GM23338 (cell line): ENCODE results near the gene DRC1. TPM values are rescaled to one million over a fixed set of nuclear protein-coding genes. Genes with fewer than 3 reads are reported as not detected.
A peak's percentile ranks its signal among the peaks of the same experiment; 100 is the strongest.

ENCODE experiments used
- ATAC-seq: fragments of 200-7000 bp; cut with Tn5 transposase; 3 replicates; pipeline ENCODE4 v1.9.1; 2020
- DNase-seq: peaks from one replicate; pipeline ENCODE4 v3.0.0-alpha.2; 2015; ENCODE audit warnings: low spot score
- H2AFZ ChIP-seq: fragments of 200-600 bp; sonication (generic); 2 replicates; pipeline ENCODE4 v1.8.0; 2016; ENCODE audit warnings: antibody characterized with exemption, mild to moderate bottlenecking, moderate library complexity
- H3F3A ChIP-seq: fragments of 200-600 bp; sonication (generic); replicated peaks from 2 replicates; pipeline ENCODE4 v1.8.0; 2017; ENCODE audit warnings: antibody characterized with exemption, mixed run types, low read depth
- H3K27ac ChIP-seq: fragments of 200-600 bp; sonication (generic); 2 replicates; pipeline ENCODE4 v1.6.1; 2016; ENCODE audit warnings: low read depth
- H3K27me3 ChIP-seq: fragments of 200-600 bp; sonication (generic); 2 replicates; pipeline ENCODE4 v1.8.0; 2016; ENCODE audit warnings: mild to moderate bottlenecking, mixed run types, moderate library complexity; ENCODE audit not compliant: insufficient read depth
- H3K36me3 ChIP-seq: fragments of 200-600 bp; sonication (generic); 2 replicates; pipeline ENCODE4 v1.8.0; 2016; ENCODE audit warnings: mild to moderate bottlenecking; ENCODE audit not compliant: insufficient read depth
- H3K4me1 ChIP-seq: fragments of 200-600 bp; sonication (generic); 2 replicates; pipeline ENCODE4 v1.8.0; 2016; ENCODE audit warnings: mild to moderate bottlenecking, moderate library complexity; ENCODE audit not compliant: insufficient read depth
- H3K4me2 ChIP-seq: fragments of 200-600 bp; sonication (generic); 2 replicates; pipeline ENCODE4 v1.7.1; 2017; ENCODE audit warnings: mixed run types
- H3K4me3 ChIP-seq: fragments of 200-600 bp; sonication (generic); 2 replicates; pipeline ENCODE4 v1.6.1; 2016; ENCODE audit warnings: mixed run types
- H3K79me2 ChIP-seq: fragments of 200-600 bp; sonication (generic); replicated peaks from 2 replicates; pipeline ENCODE4 v1.8.0; 2017; ENCODE audit warnings: mild to moderate bottlenecking; ENCODE audit not compliant: insufficient read depth
- H3K9me2 ChIP-seq: fragments of 200-600 bp; sonication (generic); 2 replicates; pipeline ENCODE4 v1.8.0; 2017; ENCODE audit not compliant: insufficient read depth
- H4K20me1 ChIP-seq: fragments of 200-600 bp; sonication (generic); replicated peaks from 2 replicates; pipeline ENCODE4 v1.8.0; 2017; ENCODE audit warnings: mild to moderate bottlenecking; ENCODE audit not compliant: insufficient read depth
- H3K27ac Mint-ChIP-seq: 2 replicates; pipeline ENCODE4 v1.8.0; 2020; ENCODE audit warnings: inconsistent platforms, mild to moderate bottlenecking, moderate library complexity, mixed read lengths
- H3K27me3 Mint-ChIP-seq: 3 replicates; pipeline ENCODE4 v1.8.0; 2022; ENCODE audit warnings: low read depth, mild to moderate bottlenecking, moderate library complexity, mixed read lengths, inconsistent platforms; ENCODE audit not compliant: insufficient read depth, poor library complexity
- H3K36me3 Mint-ChIP-seq: 3 replicates; pipeline ENCODE4 v1.8.0; 2021; ENCODE audit warnings: low read depth, mild to moderate bottlenecking, inconsistent platforms, moderate library complexity, mixed read lengths
- H3K4me1 Mint-ChIP-seq: 3 replicates; pipeline ENCODE4 v1.8.0; 2020; ENCODE audit warnings: mild to moderate bottlenecking, inconsistent platforms, mixed read lengths
- H3K4me3 Mint-ChIP-seq: 3 replicates; pipeline ENCODE4 v1.8.0; 2021; ENCODE audit warnings: moderate library complexity, mild to moderate bottlenecking, inconsistent platforms, mixed read lengths
- H3K9me3 Mint-ChIP-seq: 3 replicates; pipeline ENCODE4 v1.8.0; 2020; ENCODE audit warnings: moderate library complexity, mild to moderate bottlenecking, inconsistent platforms, mixed read lengths
- CTCF ChIP-seq, 2 experiments: fragments of 200-600 bp in 1 of 2; sonication (generic) in 1 of 2; conservative IDR thresholded peaks; 2 replicates each; pipeline versions ENCODE4 v1.5.1 to v1.6.1; 2016 to 2017; ENCODE audit warnings: antibody characterized with exemption in 2 of 2, low read depth in 2 of 2, mild to moderate bottlenecking in 2 of 2, moderate library complexity in 1 of 2
- EZH2 ChIP-seq: fragments of 200-600 bp; sonication (generic); IDR thresholded peaks from one replicate; pipeline ENCODE4 v1.8.0; 2017; ENCODE audit warnings: antibody characterized with exemption, mild to moderate bottlenecking, low read depth; ENCODE audit not compliant: unreplicated experiment
- EZH2phosphoT487 ChIP-seq: fragments of 200-600 bp; sonication (generic); IDR thresholded peaks from one replicate; pipeline ENCODE4 v1.8.1; 2018; ENCODE audit warnings: antibody characterized with exemption; ENCODE audit not compliant: unreplicated experiment
- JUNB ChIP-seq: IDR thresholded peaks from one replicate; pipeline ENCODE4 v1.6.1; 2016; ENCODE audit warnings: antibody characterized with exemption; ENCODE audit not compliant: unreplicated experiment
- REST ChIP-seq: IDR thresholded peaks from one replicate; pipeline ENCODE4 v1.6.1; 2018; ENCODE audit warnings: antibody characterized with exemption; ENCODE audit not compliant: unreplicated experiment
- ZNF114 ChIP-seq: fragments of 250-450 bp; sonication (Bioruptor Pico); IDR thresholded peaks from 2 replicates; pipeline ENCODE4 v1.5.0; 2020; ENCODE audit warnings: mild to moderate bottlenecking, moderate library complexity
- ZNF331 ChIP-seq: fragments of 250-450 bp; sonication (Bioruptor Pico); IDR thresholded peaks from 2 replicates; pipeline ENCODE4 v1.5.0; 2020; ENCODE audit warnings: low read depth, mild to moderate bottlenecking, moderate library complexity
- polyA plus RNA-seq: library from polyadenylated mRNA; unstranded; fragments of >200 nt; fragmentation: Nextera tagmentation; extraction: Ambion mirVana; gene quantifications from 2 replicates; pipeline ENCODE4 v1.2.1, GENCODE V29; 2016
- total RNA-seq: library from RNA; depleted of rRNA; stranded (reverse); fragments of >200 nt; shearing (Covaris generic); gene quantifications from 2 replicates; pipeline ENCODE4 v1.2.3, GENCODE V29; 2014

DRC1 gene
- total and polyA plus RNA-seq, 2 experiments from 2014 or later = 0.45 TPM; not detected in 1

- H3K36me3 Mint-ChIP-seq = no peaks in the 10 kb centered on the region
- H3F3A ChIP-seq = no peaks in the 10 kb centered on the region
- no peaks in the 10 kb centered on the region for H3K4me1 ChIP-seq
- no peak overlapping the region for H3K27ac ChIP-seq
- ATAC-seq (no peak), DNase-seq (no peak)
- no peak overlapping the region for H3K27ac Mint-ChIP-seq
- H3K79me2 ChIP-seq = no peaks in the 10 kb centered on the region
- H3K27me3 Mint-ChIP-seq = peaks cover 8% of the 10 kb centered on the region
- no peaks in the 10 kb centered on the region; the same call in 1 of the 2 replicates for H3K9me2 ChIP-seq
- no peak overlapping the region for H3K4me3 Mint-ChIP-seq
- H4K20me1 ChIP-seq = no peaks in the 10 kb centered on the region; the same call in 1 of the 2 replicates
- H3K4me2 ChIP-seq = no peak overlapping the region
- no peak overlapping the region for H3K4me3 ChIP-seq
- no peaks in the 10 kb centered on the region for H3K4me1 Mint-ChIP-seq
- H2AFZ ChIP-seq = no peak overlapping the region
- no peaks in the 10 kb centered on the region; the same call in 2 of the 3 replicates for H3K9me3 Mint-ChIP-seq
- no peaks in the 10 kb centered on the region for H3K36me3 ChIP-seq
- no peaks in the 10 kb centered on the region for H3K27me3 ChIP-seq
- TF ChIP-seq EZH2 (no peak), ZNF114 (CRISPR knock-in tag) (no peak), EZH2phosphoT487 (no peak), CTCF (conservative IDR thresholded peaks at IDR 0.05; ENCODE audit: low read depth in 2 of 2) (no peak), REST (no peak)
Observed at GRCh38 chr2:26430826-26431225, 29.1 kb downstream of the DRC1 start.

GRCh38 chr2:26432363-26432762 is 30.6 kb downstream of the DRC1 start:
- no peak overlapping the region for H3K27ac ChIP-seq
- no peaks in the 10 kb centered on the region for H3K36me3 ChIP-seq
- H2AFZ ChIP-seq = peak overlapping the region; percentile 56; the same call in 1 of the 2 replicates
- H3K4me3 Mint-ChIP-seq = no peak overlapping the region
- no peak overlapping the region for H3K4me3 ChIP-seq
- H3K36me3 Mint-ChIP-seq = no peaks in the 10 kb centered on the region
- no peaks in the 10 kb centered on the region; the same call in 1 of the 2 replicates for H3K9me2 ChIP-seq
- H3K27me3 ChIP-seq = no peaks in the 10 kb centered on the region
- H3K4me2 ChIP-seq = no peak overlapping the region
- H3F3A ChIP-seq = no peaks in the 10 kb centered on the region
- no peaks in the 10 kb centered on the region; the same call in 2 of the 3 replicates for H3K9me3 Mint-ChIP-seq
- no peaks in the 10 kb centered on the region for H3K4me1 ChIP-seq
- no peaks in the 10 kb centered on the region for H3K79me2 ChIP-seq
- H4K20me1 ChIP-seq = no peaks in the 10 kb centered on the region; the same call in 1 of the 2 replicates
- TF ChIP-seq ZNF114 (CRISPR knock-in tag) (no peak), JUNB (no peak), ZNF331 (no peak), CTCF (conservative IDR thresholded peaks at IDR 0.05; ENCODE audit: low read depth in 2 of 2) (no peak), REST (no peak)
- no peak for DNase-seq
- no peaks in the 10 kb centered on the region for H3K4me1 Mint-ChIP-seq
- no peak overlapping the region for H3K27ac Mint-ChIP-seq
- H3K27me3 Mint-ChIP-seq = peaks cover 8% of the 10 kb centered on the region
- no peak for ATAC-seq
